GM12878 (cell line): ENCODE results near the gene IGFLR1.

ENCODE experiments used
- BRCA1 ChIP-seq: IDR thresholded peaks from 2 replicates; pipeline ENCODE4 v1.6.1; 2011; ENCODE audit warnings: low read depth, low read length, improper control_type of control experiment
- CEBPB ChIP-seq, 2 experiments: fragments of 150-350 bp in 1 of 2; IDR thresholded peaks; 2 replicates each; pipeline ENCODE4 v1.6.1; 2012 to 2014; ENCODE audit warnings: low read depth in 2 of 2, low read length in 2 of 2, borderline replicate concordance in 1 of 2, inconsistent platforms in 1 of 2
- EP300 ChIP-seq, 2 experiments: fragments of 150-350 bp in 1 of 2; IDR thresholded peaks; 2 replicates each; pipeline ENCODE4 v1.6.1; 2011 to 2012; ENCODE audit warnings: low read depth in 2 of 2, low read length in 2 of 2, borderline replicate concordance in 1 of 2, improper control_type of control experiment in 1 of 2, inconsistent platforms in 1 of 2; ENCODE audit not compliant: control insufficient read depth in 1 of 2
- HCFC1 ChIP-seq: fragments of 150-350 bp; IDR thresholded peaks from 2 replicates; pipeline ENCODE4 v1.6.1; 2014; ENCODE audit warnings: low read length
- NFXL1 ChIP-seq: fragments of 450-650 bp; IDR thresholded peaks from 2 replicates; pipeline ENCODE4 v1.6.1; 2017; ENCODE audit warnings: antibody characterized with exemption, mild to moderate bottlenecking, borderline replicate concordance
- PML ChIP-seq: IDR thresholded peaks from 2 replicates; pipeline ENCODE4 v1.6.1; 2012; ENCODE audit warnings: low read length, inconsistent platforms
- POLR2A ChIP-seq: IDR thresholded peaks from 2 replicates; pipeline ENCODE4 v1.6.1; 2011; ENCODE audit warnings: low read depth, mild to moderate bottlenecking, low read length
- RAD51 ChIP-seq: fragments of 450-650 bp; IDR thresholded peaks from 2 replicates; pipeline ENCODE4 v1.6.1; 2016; ENCODE audit warnings: moderate library complexity, mild to moderate bottlenecking, inconsistent platforms
- TF ChIP-seq, protein P1 (sequence below): IDR thresholded peaks from 2 replicates; pipeline ENCODE4 v1.6.1; 2011; ENCODE audit warnings: mild to moderate bottlenecking, low read depth, low read length, moderate library complexity; ENCODE audit not compliant: insufficient replicate concordance
- TF ChIP-seq, protein P2 (sequence below), 3 experiments: IDR thresholded peaks in 2 of 3; conservative IDR thresholded peaks in 1 of 3; 2 replicates each; pipeline ENCODE4 v1.5.1; 2011; ENCODE audit warnings: low read depth in 3 of 3, low read length in 3 of 3, mild to moderate bottlenecking in 3 of 3, control low read depth in 2 of 3, moderate library complexity in 2 of 3, inconsistent platforms in 1 of 3, mixed read lengths in 1 of 3; ENCODE audit not compliant: control insufficient read depth in 2 of 3, insufficient read depth in 1 of 3; ENCODE audit errors: extremely low read depth in 1 of 3

DNA sequence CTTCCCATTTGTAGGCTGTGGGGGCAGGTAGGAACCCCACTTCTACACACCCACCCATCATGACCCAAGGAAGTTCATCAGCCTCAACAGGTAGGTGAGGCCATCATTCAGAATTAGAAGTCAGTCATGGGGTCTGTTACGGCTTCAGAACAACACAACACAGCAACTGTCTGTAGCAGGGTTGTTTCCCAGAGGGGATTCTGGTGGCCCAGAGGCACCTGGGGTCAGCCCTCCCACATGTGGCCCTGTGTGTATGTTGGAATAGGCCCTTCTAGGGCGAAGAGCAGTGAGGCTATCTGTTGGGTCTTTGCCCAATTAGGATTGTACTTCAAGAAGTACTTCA, 3.4 kb downstream of the IGFLR1 start:
- no peak for TF ChIP-seq POLR2A
- TF ChIP-seq, protein P1, sequence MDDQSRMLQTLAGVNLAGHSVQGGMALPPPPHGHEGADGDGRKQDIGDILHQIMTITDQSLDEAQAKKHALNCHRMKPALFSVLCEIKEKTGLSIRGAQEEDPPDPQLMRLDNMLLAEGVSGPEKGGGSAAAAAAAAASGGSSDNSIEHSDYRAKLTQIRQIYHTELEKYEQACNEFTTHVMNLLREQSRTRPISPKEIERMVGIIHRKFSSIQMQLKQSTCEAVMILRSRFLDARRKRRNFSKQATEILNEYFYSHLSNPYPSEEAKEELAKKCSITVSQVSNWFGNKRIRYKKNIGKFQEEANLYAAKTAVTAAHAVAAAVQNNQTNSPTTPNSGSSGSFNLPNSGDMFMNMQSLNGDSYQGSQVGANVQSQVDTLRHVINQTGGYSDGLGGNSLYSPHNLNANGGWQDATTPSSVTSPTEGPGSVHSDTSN, result no peak
- no peak for TF ChIP-seq EP300 (IDR thresholded peaks at IDR 0.05; ENCODE audit: borderline replicate concordance in 1 of 2, control insufficient read depth in 1 of 2, low read depth in 2 of 2, low read length in 2 of 2)
- TF ChIP-seq BRCA1, result no peak
- no peak for TF ChIP-seq RAD51
- no peak for TF ChIP-seq NFXL1
- TF ChIP-seq, protein P2, sequence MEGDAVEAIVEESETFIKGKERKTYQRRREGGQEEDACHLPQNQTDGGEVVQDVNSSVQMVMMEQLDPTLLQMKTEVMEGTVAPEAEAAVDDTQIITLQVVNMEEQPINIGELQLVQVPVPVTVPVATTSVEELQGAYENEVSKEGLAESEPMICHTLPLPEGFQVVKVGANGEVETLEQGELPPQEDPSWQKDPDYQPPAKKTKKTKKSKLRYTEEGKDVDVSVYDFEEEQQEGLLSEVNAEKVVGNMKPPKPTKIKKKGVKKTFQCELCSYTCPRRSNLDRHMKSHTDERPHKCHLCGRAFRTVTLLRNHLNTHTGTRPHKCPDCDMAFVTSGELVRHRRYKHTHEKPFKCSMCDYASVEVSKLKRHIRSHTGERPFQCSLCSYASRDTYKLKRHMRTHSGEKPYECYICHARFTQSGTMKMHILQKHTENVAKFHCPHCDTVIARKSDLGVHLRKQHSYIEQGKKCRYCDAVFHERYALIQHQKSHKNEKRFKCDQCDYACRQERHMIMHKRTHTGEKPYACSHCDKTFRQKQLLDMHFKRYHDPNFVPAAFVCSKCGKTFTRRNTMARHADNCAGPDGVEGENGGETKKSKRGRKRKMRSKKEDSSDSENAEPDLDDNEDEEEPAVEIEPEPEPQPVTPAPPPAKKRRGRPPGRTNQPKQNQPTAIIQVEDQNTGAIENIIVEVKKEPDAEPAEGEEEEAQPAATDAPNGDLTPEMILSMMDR (IDR thresholded peaks at IDR 0.05 in 2 of 3, conservative IDR thresholded peaks at IDR 0.05 in 1 of 3; ENCODE audit: control insufficient read depth in 2 of 3, extremely low read depth in 1 of 3, insufficient read depth in 1 of 3, low read depth in 3 of 3, low read length in 3 of 3), result no peak
- TF ChIP-seq CEBPB (IDR thresholded peaks at IDR 0.05; ENCODE audit: borderline replicate concordance in 1 of 2, low read depth in 2 of 2, low read length in 2 of 2), result no peak
- TF ChIP-seq HCFC1, result no peak
- TF ChIP-seq PML, result no peak
